ENCODE results near the gene MIB2.

- no peak for TF ChIP-seq CEBPB (IDR thresholded peaks at IDR 0.05; ENCODE audit: low read depth, low read length)
- no peak for TF ChIP-seq CTCF (conservative IDR thresholded peaks at IDR 0.05; ENCODE audit: low read depth, low read length)
- no peak for TF ChIP-seq POLR2A (IDR thresholded peaks at IDR 0.05; ENCODE audit: low read depth, low read length)
- no peak for TF ChIP-seq MAFK (IDR thresholded peaks at IDR 0.05; ENCODE audit: low read depth, low read length)
- no peak for TF ChIP-seq FOS (IDR thresholded peaks at IDR 0.05; ENCODE audit: low read depth, low read length)
- no peak for TF ChIP-seq USF2 (IDR thresholded peaks at IDR 0.05; ENCODE audit: low read depth, low read length)
- TF ChIP-seq RAD21 (IDR thresholded peaks at IDR 0.05; ENCODE audit: low read length), result no peak
- TF ChIP-seq RCOR1 (IDR thresholded peaks at IDR 0.05; ENCODE audit: insufficient replicate concordance, low read length), result no peak
- TF ChIP-seq MXI1 (IDR thresholded peaks at IDR 0.05; ENCODE audit: borderline replicate concordance, low read depth, low read length), result no peak
- TF ChIP-seq MAZ (IDR thresholded peaks at IDR 0.05; ENCODE audit: borderline replicate concordance, low read depth, low read length), result no peak
Observed at GRCh38 chr1:1666526-1666925, 51.2 kb downstream of the MIB2 start.
